SKM-1 treated with dmso at 0.1 percent for 144 hours (cell line): ENCODE measurements around the gene FMC1.

Experiments used
- DNase-seq: peaks from one replicate; lab custom pipeline; 2025; ENCODE audit not compliant: unreplicated experiment; lab: John Stamatoyannopoulos, UW

FMC1 gene

DNA sequence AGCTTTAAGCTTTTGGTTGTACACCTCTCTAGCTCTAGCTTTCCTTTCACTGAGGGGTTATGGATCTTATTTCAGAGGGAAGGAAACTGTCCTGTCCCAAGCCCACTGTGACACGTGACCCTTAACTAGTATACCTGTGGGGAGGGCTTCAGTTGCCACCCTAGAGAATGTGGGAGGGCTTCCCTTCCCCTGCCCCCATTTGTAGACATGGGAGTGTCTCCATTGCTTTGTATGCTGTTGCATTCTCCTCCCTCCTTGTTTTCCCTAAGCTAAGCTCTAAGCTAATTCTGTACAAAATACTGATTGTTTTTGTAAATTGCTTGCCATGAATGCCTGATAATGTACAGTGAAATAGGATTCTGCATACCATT, 29.8 kb downstream of the FMC1 start:
- no peak for DNase-seq

GRCh38 chr7:139374246-139374645, 33.1 kb downstream of the FMC1 start:
- DNase-seq = no peak

- DNase-seq = no peak
These were observed 41.3 kb downstream of the FMC1 start for GRCh38 chr7:139382439-139382838.

DNA sequence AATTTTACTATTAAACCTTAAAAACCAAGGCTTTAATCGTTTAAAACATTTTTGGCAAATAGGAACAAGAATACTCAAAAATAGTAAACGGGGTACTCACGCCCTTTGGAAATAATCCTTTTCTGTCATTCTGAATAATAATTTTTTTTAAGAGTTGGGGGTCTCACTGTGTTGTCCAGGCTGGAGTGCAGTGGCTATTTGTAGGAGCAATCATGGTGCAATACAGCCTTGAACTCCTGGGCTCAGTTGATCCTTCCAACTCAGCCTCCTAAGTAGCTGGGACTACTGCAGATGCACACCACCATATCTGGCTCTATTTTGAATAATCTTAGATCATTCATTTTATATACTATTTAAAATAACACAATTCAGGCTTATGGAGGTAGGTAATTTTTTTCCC, 43.5 kb downstream of the FMC1 start:
- no peak for DNase-seq

GRCh38 chr7:139387594-139387993, 46.5 kb downstream of the FMC1 start:
- DNase-seq = no peak

DNA sequence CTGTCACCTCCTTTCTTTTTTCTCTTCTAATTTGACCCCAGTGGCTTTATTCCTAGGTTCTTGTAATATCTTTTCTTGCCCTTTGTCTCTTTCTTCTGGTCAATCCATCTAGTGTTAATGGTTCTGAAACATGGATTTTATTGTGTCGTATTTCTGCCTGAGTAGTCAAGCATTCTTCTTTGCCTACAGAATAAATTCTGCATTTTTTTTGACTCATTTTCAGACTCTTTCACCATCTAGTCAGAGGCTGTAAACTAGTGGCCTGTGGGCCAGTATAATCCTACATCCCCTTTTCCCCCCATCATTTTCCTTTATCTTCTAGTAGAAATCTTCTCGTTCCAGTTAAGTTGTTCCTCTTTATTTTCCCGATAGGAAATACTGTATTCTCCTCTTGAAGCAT, 48.0 kb downstream of the FMC1 start:
- no peak for DNase-seq

DNA sequence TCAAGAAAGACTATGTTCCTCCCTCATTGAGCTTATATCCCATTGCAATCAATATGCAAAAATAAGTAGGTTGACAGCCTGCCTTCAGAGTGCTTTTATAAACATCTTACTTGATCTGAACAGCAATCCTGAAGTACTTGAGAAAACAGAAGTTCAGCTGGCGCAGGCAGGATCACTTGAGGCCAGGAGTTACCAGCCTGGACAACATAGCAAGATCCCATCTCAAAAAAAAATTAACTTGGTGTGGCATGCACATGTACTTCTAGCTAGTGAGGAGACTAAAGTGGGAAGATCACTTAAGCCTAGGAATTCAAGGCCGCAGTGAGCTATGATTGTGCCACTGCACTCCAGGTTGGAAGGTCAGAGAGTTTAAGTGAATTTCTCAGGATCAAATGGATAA, 48.6 kb downstream of the FMC1 start:
- DNase-seq = no peak

GRCh38 chr7:139393621-139394211, 52.6 kb downstream of the FMC1 start:
- DNase-seq = no peak

DNA sequence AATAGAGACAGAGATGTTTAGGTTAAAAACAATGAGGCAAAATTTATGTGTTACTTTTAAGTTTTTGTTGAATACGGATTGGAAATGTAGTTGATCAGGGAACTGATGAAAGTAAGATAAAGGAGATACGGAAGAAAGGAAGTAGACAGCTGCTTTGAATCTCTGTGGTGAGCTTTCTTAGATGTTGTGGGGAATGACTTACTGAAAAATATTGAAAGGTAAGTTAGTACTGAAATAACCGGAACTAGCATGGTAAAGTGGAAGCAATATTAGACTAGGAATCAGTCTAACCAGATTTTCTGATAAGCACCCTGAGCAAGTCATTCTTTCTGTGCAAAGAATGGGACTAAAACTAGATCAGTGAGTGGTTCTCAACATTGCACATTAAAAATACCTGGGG, 53.4 kb downstream of the FMC1 start:
- DNase-seq = no peak
